Measurements from ENCODE around the gene SLC25A13. TPM values are rescaled to one million over a fixed set of nuclear protein-coding genes. Genes with fewer than 3 reads are reported as not detected.

SLC25A13 gene
- total RNA-seq, 1 experiment from 2014 or later = 52.5 TPM

GRCh38 chr7:96118449-96119001 is 203.4 kb downstream of the SLC25A13 start:
- H3K9me2 ChIP-seq (ENCODE audit: insufficient read depth) = no peaks in the 10 kb centered on the region
- H3K4me3 ChIP-seq = no peak overlapping the region
- POLR2A ChIA-PET (ENCODE audit: unreplicated experiment) = no interaction called here
- no peaks in the 10 kb centered on the region for H4K20me1 ChIP-seq (ENCODE audit: insufficient read depth)
- no peak for TF ChIP-seq EZH2 (IDR thresholded peaks at IDR 0.05; ENCODE audit: low read depth)
- no peak for TF ChIP-seq CTCF (conservative IDR thresholded peaks at IDR 0.05)
- DNase-seq = no peak
- H3K27ac ChIP-seq = no peak overlapping the region
- H3K79me2 ChIP-seq (ENCODE audit: low read depth) = no peaks in the 10 kb centered on the region
- no peaks in the 10 kb centered on the region for H3K9me3 ChIP-seq (ENCODE audit: insufficient read depth, low read depth)
- H2AFZ ChIP-seq = no peak overlapping the region
- CTCF ChIA-PET = no interaction called here
- BruUV-seq (replicated peaks) = no TSS peak
- H3F3A ChIP-seq (ENCODE audit: insufficient read depth, low read depth) = no peaks in the 10 kb centered on the region
- no peaks in the 10 kb centered on the region for H3K27me3 ChIP-seq (ENCODE audit: insufficient read depth, low read depth)
- no peak overlapping the region for H3K4me2 ChIP-seq
- intact Hi-C loops (cut with micrococcal nuclease; ENCODE audit: unreplicated experiment) = no loop called here
- H3K4me1 ChIP-seq (replicated peaks; ENCODE audit: insufficient read depth) = no peaks in the 10 kb centered on the region
- 0 out of 2 replicates have a peak, but pooled peaks cover 15% of the 10 kb centered on the region for H3K36me3 ChIP-seq (ENCODE audit: low read depth)

- H3K79me2 ChIP-seq (ENCODE audit: low read depth) = no peaks in the 10 kb centered on the region
- ChIA-PET POLR2A (ENCODE audit: unreplicated experiment) (no interaction called here), CTCF (no interaction called here)
- intact Hi-C loops (cut with micrococcal nuclease; ENCODE audit: unreplicated experiment) = no loop called here
- no peak overlapping the region for H3K4me2 ChIP-seq
- DNase-seq = no peak
- no peaks in the 10 kb centered on the region for H3K9me3 ChIP-seq (ENCODE audit: insufficient read depth, low read depth)
- H3K27ac ChIP-seq = no peak overlapping the region
- no peaks in the 10 kb centered on the region for H3K9me2 ChIP-seq (ENCODE audit: insufficient read depth)
- BruUV-seq (replicated peaks) = no TSS peak
- no peak overlapping the region for H3K4me3 ChIP-seq
- H3K27me3 ChIP-seq (ENCODE audit: insufficient read depth, low read depth) = no peaks in the 10 kb centered on the region
- H2AFZ ChIP-seq = no peak overlapping the region
- TF ChIP-seq CTCF (conservative IDR thresholded peaks at IDR 0.05) = no peak
- TF ChIP-seq EZH2 (IDR thresholded peaks at IDR 0.05; ENCODE audit: low read depth) = no peak
- H3F3A ChIP-seq (ENCODE audit: insufficient read depth, low read depth) = no peaks in the 10 kb centered on the region
- H3K4me1 ChIP-seq (replicated peaks; ENCODE audit: insufficient read depth) = no peaks in the 10 kb centered on the region
- 0 out of 2 replicates have a peak, but pooled peaks cover 12% of the 10 kb centered on the region for H3K36me3 ChIP-seq (ENCODE audit: low read depth)
- no peaks in the 10 kb centered on the region for H4K20me1 ChIP-seq (ENCODE audit: insufficient read depth)
These were observed 205.7 kb downstream of the SLC25A13 start for GRCh38 chr7:96116173-96116572.

- no TSS peak for BruUV-seq (replicated peaks)
- Histone ChIP-seq H3F3A (ENCODE audit: insufficient read depth, low read depth) (no peaks in the 10 kb centered on the region), H2AFZ (no peak overlapping the region), H3K27ac (no peak overlapping the region), H3K4me2 (no peak overlapping the region), H3K4me3 (no peak overlapping the region), H3K27me3 (ENCODE audit: insufficient read depth, low read depth) (no peaks in the 10 kb centered on the region), H3K79me2 (ENCODE audit: low read depth) (no peaks in the 10 kb centered on the region), H3K9me2 (ENCODE audit: insufficient read depth) (no peaks in the 10 kb centered on the region), H3K9me3 (ENCODE audit: insufficient read depth, low read depth) (no peaks in the 10 kb centered on the region), H4K20me1 (ENCODE audit: insufficient read depth) (no peaks in the 10 kb centered on the region), H3K4me1 (replicated peaks; ENCODE audit: insufficient read depth) (no peaks in the 10 kb centered on the region), H3K36me3 (ENCODE audit: low read depth) (no peaks in the 10 kb centered on the region)
- CTCF ChIA-PET = interaction anchor here (0.6 kb wide), 1 partner anchor 424 kb away, joined by 7 read pairs; no protein-coding TSS in a partner anchor
- POLR2A ChIA-PET (ENCODE audit: unreplicated experiment) = no interaction called here
- TF ChIP-seq CTCF (conservative IDR thresholded peaks at IDR 0.05) = no peak
- TF ChIP-seq EZH2 (IDR thresholded peaks at IDR 0.05; ENCODE audit: low read depth) = no peak
- no peak for DNase-seq
- intact Hi-C loops (cut with micrococcal nuclease; ENCODE audit: unreplicated experiment) = no loop called here
These were observed 207.7 kb downstream of the SLC25A13 start for GRCh38 chr7:96114190-96114589.

All from PC-9 (cell line).